Smooth muscle cell of trachea (primary cell): ENCODE data around the gene SLF1. TPM values are rescaled to one million over a fixed set of nuclear protein-coding genes. Genes with fewer than 3 reads are reported as not detected.

Experiments used
- total RNA-seq: library from RNA; depleted of rRNA; stranded (reverse); fragments of >200 nt; gene quantifications from 2 replicates; pipeline ENCODE4 v1.2.1, GENCODE V29; 2014

SLF1 gene
- 4.3 and 21.2 TPM in 2 replicates for total RNA-seq

DNA sequence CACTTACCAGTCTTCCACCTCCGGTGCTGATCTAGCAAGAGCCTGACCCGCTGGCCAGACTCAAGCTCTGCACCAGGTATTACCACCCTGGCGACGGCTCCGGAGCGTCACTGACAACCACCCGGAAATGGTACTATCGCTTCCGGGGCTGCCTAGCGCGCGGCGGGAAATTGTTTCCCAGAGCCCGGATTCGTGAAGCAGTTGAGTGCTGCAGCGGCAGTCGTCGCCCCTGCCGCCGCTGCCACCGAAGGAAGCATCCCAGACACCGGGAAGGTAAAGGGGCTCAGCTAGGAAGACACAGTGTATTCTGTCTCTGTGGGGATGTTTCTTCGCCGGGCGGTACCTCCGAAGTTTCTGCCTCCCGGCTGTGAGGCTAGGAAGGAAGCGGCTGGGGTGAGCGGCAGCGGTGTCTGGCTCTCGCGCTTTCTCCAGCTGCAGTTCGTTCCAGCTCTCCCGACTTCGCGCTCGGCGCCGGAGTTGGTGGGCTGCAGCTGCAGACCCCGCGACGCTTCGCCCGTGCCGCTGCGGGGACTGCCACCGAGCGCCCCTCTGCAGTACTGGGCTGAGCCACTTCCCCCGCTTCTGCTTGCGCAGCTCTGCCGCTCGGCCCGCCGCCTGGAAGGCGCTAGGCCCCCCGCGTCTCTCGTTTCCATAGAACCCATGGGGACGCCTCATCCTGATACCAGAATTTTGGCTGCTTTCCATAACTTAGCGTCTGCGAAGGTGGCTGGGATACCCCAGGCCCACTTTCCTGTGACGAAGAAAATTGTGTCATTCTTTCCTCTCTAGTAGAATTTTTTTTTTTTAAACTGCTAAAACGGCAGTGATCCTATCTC is at the start of gene SLF1, which contains the start of gene KIAA0825:
TSS of gene SLF1 (plus strand) at position 177 of the 836 bp plus-strand sequence. CDS start 10,142 bp downstream, outside the sequence.
TSS of gene KIAA0825 (minus strand) at position 112 of the 836 bp plus-strand sequence. CDS start 81,478 bp downstream, outside the sequence.

Other genes starting within 250 kb of the SLF1 start
- gene KIAA0825, start 65 bp upstream of the SLF1 start, total RNA-seq, result 4.0 and 5.5 TPM in 2 replicates